NCI-H128 (cell line): Measurements from ENCODE around the gene PRDM11.
"Not testable (repeated sequence)": the region's sequence is repeated elsewhere in the genome, so short reads cannot be mapped to it uniquely, and the experiment has no call there.

Source experiments
- DNase-seq: peaks from one replicate; lab custom pipeline; 2025; ENCODE audit not compliant: unreplicated experiment; lab: John Stamatoyannopoulos, UW

The PRDM11 gene

DNA sequence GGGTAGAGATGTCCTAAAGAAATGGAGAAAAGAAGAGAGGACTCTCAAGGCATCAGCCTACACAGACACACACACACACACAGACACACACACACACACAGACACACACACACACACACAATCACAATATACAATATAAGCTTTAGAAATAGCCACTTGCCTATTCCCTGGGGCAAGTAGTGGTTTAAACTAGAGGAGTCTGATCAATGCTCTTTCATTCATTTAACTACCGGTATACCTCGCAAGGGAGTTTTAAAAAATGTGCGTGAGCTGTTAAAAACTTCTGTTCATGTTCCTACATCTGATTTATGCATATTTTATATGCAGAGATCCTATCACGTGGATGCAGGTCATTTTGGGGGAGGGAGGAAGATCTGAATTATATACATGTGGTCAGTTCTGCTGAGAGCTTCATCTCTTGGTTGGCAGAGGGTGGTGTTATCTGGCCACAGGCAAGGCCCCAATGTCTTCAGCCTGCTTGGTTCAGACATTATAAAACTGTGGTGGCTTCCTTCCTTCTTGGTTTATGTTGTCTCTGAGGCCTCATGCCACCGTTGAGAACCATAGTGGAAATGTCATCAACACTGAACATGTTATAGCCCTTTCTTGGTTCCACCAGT is 83.1 kb downstream of the PRDM11 start:
- no peak for DNase-seq

DNA sequence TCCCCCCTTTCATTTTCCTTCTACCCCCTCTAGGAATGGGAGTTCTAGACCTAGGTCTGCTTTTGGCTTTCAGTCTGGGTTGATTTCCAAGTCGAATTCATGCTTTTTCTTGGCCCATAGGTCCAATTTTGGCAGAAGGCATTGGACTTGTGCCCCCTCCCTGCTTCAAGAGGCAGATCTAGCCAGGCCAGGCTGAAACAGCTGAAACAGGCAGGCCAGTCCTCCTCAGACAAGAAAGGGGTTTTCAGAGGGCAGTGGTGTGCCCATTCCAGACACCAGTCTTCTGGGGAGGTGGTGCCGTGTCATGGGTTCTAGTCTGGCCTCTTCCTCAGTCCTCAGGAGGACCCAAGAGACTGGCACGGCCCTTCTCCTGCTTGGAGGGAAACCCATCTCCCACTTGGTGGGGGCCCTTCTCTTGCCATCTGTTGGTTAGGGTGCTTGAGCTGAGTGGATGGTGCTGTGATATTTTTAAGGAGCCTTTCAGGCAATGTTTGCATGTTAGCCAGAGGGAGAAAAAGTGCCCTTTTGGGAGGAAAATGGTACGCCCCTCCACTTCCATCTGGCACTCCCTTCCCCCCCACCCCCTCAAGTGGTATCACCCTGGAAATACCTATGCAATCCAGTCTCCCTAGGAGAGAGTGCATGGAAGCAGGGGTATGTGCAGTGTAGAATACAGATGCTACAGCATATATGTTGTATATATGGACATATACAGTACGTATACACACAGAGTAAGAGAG is 86.1 kb downstream of the PRDM11 start:
- no peak for DNase-seq

DNA sequence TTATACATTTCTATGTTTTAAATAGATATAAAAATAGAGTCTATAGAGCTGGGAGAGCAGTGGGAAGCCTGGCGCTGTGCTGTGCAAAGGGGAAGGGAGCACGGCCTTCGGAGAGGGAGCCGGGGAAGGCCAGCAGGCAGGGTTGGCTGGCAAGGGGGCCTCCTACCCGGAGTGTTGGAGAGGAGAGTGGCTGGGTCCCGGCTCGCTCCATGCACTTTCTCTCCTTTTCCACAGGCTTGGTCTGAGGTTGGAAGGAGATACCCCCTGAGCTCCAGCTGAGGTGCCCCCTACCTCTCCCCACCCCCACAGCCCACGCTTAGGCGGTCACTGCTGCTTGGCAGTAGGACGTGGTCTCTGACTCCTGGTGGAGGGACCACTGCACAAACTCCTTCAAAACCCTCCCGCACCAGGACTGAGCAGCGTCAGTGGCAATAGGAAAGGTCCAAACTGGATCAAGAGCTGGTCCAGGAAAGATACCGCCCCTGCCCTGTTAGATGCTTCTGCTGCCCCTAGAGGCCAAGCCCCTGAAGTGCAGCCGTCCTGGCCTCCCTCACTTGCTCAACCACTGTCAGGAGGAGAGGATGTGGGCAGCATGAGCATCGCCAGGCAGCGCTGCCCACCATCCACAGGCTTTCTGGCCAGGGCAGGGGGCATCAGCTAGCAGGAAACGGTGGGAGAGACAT is 86.8 kb downstream of the PRDM11 start:
- DNase-seq, result no peak

DNA sequence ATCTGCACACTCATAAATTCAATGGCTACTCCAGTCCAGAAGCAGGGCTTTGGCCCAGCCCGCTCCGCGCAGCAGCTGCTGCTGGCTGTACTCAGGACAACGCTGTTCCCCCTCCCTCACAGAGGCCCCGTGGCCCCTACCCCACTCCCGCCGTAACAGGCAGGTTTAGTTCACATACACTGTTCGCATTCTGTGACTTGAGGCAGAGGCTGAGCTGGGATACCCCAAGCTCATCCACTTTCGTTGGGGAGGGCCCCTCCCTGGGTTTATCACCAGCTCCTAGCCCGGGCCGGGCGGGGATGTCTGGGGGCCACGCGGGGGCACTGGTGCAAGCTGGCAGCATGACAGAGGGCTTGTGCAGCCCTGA is 87.3 kb downstream of the PRDM11 start:
- DNase-seq, result no peak

DNA sequence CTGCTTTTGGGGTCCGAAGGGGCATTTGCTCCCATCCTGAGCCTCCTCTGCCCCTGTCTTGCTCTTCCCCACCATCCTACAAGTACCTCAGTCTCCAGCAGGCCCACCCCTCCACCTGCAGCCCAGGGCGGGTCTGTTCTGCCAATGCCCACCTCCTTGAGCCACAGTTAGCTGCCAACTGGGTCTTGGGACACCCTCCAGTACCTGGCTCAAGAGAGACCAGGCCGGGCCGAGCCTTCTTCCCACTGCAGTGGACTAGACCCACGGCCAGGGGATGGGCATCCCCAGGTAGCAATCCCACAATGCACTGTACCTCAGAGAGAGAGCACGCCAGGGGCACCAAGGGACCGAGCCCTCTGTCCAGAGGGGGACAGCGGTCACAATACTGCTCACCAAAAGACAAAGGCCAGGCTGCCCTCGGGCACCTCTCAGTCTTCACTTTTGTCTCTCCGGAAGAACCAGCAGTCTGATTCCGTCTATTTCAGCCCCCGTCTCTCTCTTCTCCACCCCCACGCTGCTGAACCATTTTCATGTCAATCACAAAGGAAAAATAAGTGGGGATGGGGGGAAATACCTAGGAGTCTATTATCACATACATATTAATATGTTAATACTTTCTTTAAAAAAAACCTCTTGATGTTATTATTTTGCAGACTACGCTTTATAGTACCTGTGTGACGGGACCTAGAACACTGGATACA is 88.0 kb downstream of the PRDM11 start:
- DNase-seq, result no peak

DNA sequence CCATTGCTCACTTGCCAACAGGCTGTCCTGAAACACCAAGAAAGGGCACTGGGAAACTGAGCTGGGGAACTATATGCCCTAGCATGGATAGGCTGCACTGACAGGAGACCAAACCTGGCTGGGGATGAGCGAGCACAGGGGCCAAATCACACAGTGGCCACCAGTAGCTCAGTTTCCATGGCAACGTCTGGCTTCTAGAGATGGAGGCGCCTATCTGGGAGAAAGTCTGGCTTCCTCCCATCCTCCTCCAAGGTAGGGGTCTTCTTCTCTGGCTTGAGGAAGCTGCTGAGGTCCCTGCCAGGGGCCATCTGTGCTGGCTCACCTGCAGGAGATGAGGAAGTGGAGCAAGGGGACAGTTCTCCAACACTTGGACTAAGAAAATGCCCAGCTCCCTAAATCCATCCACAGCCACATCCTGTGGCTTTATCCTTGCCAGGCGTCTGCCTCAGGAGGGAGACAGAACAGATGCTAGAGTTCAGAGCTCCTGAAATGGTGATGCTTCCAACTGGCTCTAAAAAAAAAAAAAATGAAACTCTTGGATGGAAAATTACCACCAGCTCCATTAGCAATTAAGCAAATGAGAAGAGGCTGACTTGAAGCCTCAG is 91.4 kb downstream of the PRDM11 start:
- DNase-seq, result no peak

DNA sequence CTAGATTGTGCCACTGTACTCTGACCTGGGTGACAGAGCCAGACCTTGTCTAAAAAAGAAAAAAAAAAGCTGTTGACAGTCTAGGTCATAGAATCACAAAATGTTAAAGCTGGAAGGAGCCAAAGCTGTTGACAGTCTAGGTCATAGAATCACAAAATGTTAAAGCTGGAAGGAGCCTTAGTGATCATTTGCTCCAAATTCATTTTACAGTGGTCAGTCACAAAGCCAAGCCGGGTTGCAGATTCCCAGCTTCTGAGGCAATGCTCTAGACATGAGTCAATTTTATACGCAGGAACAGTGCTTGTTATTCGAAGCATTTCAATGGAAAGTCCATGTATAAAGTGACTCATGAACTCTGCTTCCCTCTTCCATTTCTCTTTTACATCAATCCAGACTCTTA is 92.3 kb downstream of the PRDM11 start:
- DNase-seq, result no peak

DNA sequence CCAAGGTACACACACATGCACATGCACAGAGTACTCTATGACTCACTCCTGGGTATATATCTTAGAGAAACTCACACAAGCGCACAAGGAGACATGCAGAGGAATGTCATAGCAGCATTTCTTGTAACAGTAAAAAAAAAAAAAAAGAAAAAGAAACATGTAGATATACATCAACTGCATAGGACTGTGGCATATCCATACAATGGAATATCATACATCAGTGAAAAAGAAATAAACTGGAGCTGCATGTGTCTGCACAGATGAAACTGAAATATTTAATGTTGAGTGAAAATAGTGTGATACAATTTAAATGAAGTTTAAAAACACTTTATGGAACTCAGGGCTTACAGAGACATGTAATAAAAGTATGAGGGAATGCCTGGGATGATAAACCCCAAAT is 93.3 kb downstream of the PRDM11 start:
- no peak for DNase-seq

DNA sequence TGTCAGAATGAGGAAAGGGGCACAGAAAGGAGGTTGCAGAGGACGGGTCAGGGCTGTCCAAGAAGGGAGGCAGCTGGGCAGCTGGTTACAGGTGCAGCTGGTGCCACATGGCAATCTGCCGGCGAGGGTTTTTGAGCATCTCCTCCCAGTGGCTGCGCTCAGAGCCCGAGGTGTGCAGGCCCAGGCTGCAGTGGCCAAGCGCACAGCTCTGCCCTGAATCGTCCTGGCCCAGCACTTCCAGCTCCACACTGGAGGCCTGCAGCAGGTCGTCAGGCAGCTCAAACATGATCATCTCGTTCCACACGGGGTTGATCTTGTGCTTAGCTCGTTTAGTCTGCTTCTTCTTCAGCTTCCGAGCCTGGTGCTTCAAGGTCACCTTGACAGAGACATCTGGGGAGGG is 97.5 kb downstream of the PRDM11 start:
- no peak for DNase-seq

DNA sequence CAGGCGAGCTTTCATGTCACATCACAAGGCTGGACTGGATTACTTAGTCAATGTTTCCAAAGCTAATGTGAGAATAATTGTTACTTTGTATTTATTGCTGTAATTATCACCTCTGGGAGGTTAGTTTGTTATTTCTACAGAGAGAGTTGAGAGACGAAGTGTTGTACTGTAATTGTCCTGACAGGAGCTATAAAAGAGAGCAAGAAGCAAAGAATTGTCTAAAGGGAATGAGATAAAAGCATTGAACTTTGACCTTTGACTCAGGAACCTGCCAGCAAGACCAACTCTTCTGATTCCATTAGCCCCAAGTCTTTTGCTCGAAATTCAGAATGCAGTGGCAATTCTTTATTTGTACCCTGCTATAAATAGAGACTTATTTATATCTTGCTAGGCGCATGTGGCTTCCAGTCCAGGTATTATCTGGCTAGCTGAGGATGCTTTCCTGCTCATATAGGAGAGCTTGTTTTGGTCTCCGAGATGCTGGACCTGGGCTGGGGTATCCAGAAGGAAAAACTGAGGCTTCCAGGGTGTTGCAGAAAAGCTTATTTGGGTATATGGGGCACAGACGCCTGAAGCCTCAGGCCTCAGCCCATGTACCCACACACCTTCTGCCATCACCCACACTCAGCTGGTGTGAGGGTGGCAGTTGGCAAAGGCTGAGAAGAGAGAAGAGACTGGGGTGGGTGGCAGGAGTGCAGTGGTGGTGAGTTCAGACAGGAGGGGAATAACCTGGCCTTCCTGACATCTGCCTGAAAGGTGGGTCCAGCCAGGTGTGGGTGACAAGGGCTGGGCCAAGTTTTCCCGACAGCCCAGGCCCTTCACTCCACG is 99.0 kb downstream of the PRDM11 start:
- DNase-seq, result no peak

DNA sequence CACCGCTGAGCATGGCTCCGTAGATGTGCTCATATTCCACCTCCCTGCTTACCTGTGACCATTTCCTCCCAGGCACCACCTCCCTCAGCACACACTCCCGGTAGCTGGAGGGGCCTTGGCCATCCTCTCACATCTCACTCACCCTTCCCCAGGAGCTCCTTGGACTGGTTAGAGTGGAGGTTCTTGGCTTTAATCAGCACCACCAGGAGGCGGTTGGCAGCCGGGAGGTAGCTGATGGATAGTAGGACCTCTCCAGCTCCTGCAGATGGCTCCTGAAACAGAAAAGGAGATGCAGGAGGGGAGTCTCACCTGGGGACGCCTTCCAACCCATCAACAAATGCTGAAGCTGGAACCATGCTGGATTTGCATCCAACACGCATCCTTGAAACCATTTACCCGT is 99.8 kb downstream of the PRDM11 start:
- no peak for DNase-seq

DNA sequence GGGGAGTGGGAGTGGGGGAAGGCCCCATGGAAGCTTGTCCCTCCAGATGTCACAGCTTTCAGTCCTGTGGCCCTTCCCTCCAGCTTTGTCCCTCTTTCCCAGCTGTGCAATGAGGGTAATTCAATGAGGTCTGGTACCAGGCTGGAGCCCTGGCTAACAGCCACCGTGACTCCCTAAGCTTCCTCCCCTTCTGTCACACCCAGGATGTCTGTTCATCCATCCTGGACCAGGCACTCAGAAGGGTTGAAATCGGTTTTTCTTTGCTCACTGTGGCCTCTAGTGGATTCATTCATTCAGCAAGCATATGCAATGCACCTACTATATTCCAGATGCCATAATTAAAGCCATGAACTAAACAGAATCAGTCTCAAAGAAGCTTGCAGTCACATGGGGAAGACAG is 101.0 kb downstream of the PRDM11 start:
- no peak for DNase-seq

DNA sequence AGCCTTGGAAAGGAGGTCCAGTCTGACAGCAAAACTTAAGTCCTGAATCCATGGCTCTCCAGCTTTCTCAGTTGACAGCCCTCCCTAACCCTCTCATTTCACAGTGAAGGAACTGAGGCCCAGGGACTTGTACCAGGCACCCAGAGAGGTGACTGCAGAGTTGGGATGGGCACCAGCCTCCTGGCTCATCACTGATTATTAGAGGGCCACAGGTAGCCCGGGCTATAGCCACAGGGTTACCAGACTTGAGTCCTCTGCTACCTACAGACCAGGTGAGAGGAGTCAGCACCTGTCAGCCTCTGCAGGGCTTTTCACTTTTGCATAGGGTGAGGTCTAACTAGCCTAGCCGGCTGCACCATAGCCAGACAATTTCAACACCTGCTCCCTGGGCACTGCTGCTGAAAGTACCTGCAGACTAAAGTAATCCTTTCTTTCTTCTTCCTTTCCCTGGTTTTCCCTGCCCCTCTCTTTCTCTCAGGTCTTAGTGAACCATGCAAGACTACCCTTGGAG is 102.1 kb downstream of the PRDM11 start:
- no peak for DNase-seq

DNA sequence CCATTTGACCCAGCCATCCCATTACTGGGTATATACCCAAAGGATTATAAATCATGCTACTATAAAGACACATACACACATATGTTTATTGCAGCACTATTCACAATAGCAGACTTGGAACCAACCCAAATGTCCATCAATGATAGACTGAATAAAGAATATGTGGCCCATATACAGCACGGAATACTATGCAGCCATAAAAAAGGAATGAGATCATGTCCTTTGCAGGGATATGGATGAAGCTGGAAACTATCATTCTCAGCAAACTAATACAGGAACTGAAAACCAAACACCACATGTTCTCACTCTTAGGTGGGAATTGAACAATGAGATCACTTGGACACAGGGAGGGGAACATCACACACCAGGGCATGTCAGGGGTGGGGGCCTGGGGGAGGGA is 102.9 kb downstream of the PRDM11 start:
- DNase-seq, result not testable (repeated sequence)

DNA sequence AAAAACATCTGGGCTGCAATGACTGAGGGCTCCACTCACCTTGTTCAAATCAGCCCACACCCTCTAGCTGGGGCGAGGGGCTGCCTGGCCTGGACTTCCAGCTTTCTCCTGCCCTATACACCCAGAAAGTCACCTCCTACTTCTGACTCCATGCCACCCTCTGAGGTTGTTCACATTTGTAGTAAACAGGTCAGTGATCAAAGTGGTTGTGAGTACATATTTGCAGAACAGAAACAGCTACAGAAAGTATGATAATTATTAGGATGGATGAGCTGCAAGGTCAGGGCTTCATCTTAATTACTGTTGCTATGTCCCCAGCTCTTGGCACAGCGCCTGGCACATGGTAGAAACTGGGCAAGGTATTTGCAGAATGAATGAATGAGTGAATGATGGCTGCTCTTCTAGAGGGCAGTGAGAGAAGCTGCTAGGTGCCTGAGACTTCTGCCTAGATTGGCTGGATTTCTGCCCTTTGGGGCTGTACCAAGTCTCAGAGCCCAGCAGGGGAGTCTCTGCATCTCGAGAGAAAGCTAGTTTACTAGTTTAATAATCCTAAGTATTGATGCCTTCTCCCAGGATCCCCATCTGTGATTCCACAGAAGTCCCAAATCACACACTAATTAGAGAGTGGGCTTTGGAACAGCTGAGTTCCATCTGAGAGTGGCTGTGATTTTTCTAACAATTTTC is 103.7 kb downstream of the PRDM11 start:
- no peak for DNase-seq

DNA sequence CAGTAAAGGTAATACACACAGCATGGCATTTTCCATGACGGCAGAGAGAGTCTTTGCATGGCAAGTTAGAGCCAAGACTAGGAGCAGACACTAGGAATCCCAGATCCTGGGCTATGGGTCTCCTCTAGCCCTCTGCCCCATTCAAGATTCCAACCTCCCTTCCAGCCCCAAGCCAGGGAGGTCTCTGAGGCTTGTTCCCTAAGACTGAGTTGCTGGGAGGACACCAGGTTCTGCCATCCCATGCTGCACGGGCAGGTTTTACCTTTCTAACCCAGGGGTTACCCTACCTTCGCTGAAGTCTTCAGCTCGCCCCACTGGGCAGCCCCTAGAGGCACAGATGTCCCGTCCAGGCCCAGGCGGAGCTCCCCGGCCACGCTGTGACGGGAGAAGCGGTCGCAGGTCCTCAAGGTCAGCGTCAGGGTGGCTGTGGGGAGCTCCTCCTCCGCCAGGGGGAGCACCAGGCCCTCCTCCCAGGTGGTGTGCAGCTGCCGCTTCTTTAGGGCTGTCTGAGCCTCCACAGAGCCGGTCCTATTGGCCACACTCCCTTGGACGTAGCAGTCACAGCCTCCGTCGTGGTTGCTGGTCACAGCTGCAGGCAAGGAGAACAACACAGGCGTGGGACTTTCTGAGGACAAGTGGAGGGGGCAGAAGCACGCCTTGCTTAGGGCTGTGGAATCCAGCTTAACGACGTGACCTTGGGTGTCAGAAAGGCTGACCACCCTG is 105.9 kb downstream of the PRDM11 start:
- DNase-seq, result no peak

DNA sequence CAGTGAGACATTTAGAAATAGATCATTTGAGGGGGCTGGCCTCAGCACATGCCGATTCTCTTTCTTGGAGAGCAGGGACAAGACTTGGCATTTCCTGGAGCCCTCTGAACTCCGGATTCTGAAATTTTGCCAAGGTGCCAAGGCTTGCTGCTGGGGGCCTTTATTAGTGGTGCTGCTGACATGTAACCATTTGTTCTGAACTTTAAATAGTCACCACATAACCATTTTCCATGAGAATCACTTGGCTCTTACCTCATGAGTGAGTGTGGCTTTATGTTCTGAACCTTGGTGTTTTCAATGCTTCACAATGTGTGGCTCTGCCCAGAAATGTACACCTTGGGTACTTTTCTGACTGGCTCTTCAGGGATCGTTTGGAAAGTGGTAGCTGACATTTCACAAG is 106.4 kb downstream of the PRDM11 start:
- DNase-seq, result no peak

DNA sequence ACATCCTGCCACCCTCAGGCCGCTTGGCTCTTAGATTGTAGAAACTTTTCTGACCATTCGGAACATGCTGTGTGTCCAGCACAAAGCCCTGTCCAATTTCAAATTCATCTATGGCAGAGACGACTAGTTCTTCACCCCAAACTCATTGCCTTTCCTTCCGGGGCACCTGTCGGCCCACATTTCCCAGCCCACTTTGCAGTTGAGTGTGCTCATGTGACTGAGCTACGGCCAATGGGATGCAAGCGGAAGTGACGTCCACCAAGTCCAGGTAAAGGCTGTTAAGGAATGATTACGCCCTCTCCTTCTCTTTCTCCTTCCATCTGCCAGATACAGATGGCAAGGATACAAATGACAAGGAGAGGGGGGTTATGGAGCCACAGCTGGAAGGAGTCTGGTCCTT is 107.2 kb downstream of the PRDM11 start:
- DNase-seq, result no peak

DNA sequence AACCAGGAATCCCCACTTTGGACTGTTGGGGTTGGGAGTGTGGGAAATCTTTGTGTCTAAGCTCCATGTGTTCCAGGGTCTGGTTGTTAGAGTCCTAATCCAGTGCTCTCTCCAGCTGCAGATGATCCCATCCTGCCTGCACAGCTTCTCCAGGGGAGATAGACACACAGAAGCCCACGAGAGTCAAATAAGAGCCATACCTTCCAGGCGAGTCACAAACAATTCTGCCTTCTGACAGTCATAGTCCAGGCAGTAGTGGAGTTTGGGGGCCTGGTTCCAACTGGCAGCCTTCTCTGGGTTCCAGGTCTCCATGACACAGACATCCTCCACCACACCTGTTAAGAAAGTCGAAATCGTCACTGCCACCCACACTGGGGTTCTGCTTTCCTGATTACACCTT is 107.6 kb downstream of the PRDM11 start:
- no peak for DNase-seq
